H1 (cell line): Measurements from ENCODE around the gene CORO1C.

Source experiments
- ATF2 ChIP-seq: IDR thresholded peaks from 2 replicates; pipeline ENCODE4 v1.6.1; 2012; ENCODE audit warnings: low read length, inconsistent platforms
- CEBPB ChIP-seq: IDR thresholded peaks from 2 replicates; pipeline ENCODE4 v1.6.1; 2012; ENCODE audit warnings: low read depth, low read length
- CTCF ChIP-seq, 3 experiments: IDR thresholded peaks; 1 replicate in 2 of 3; 2 replicates in 1 of 3; pipeline versions ENCODE4 v1.5.1 to v1.6.1; 2011; ENCODE audit warnings: low read length in 3 of 3, mild to moderate bottlenecking in 3 of 3, inconsistent platforms in 2 of 3, low read depth in 1 of 3, moderate library complexity in 1 of 3; ENCODE audit not compliant: insufficient read depth in 1 of 3; ENCODE audit errors: control extremely low read depth in 1 of 3
- EP300 ChIP-seq, 2 experiments: IDR thresholded peaks; 1 replicate in 1 of 2; 2 replicates in 1 of 2; pipeline ENCODE4 v1.6.1; 2011 to 2012; ENCODE audit warnings: low read depth in 2 of 2, low read length in 2 of 2, mild to moderate bottlenecking in 2 of 2, borderline replicate concordance in 1 of 2, inconsistent platforms in 1 of 2, moderate library complexity in 1 of 2
- EZH2 ChIP-seq: fragments of 200-600 bp; sonication (generic); IDR thresholded peaks from 2 replicates; pipeline ENCODE4 v1.7.1; 2012; ENCODE audit warnings: low read depth, mild to moderate bottlenecking, moderate library complexity, low read length, inconsistent platforms; ENCODE audit not compliant: severe bottlenecking
- POLR2A ChIP-seq, 2 experiments: IDR thresholded peaks; 1 replicate in 1 of 2; 2 replicates in 1 of 2; pipeline ENCODE4 v1.6.1; 2011; ENCODE audit warnings: low read depth in 2 of 2, low read length in 2 of 2, mild to moderate bottlenecking in 2 of 2; ENCODE audit errors: control extremely low read depth in 1 of 2
- TF ChIP-seq, protein P1 (sequence below): IDR thresholded peaks from 2 replicates; pipeline ENCODE4 v1.6.1; 2011; ENCODE audit warnings: low read length, improper control_type of control experiment

- TF ChIP-seq EP300 (IDR thresholded peaks at IDR 0.05; ENCODE audit: borderline replicate concordance in 1 of 2, low read depth in 2 of 2, low read length in 2 of 2) (no peak), EZH2 (no peak), ATF2 (no peak), CTCF (IDR thresholded peaks at IDR 0.05; ENCODE audit: control extremely low read depth in 1 of 3, insufficient read depth in 1 of 3, low read depth in 1 of 3, low read length in 3 of 3) (no peak), CEBPB (no peak), POLR2A (IDR thresholded peaks at IDR 0.05; ENCODE audit: control extremely low read depth in 1 of 2, low read depth in 2 of 2, low read length in 2 of 2) (no peak)
- TF ChIP-seq, protein P1, sequence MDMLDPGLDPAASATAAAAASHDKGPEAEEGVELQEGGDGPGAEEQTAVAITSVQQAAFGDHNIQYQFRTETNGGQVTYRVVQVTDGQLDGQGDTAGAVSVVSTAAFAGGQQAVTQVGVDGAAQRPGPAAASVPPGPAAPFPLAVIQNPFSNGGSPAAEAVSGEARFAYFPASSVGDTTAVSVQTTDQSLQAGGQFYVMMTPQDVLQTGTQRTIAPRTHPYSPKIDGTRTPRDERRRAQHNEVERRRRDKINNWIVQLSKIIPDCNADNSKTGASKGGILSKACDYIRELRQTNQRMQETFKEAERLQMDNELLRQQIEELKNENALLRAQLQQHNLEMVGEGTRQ = no peak
Measured at GRCh38 chr12:108657130-108657745, 74.1 kb downstream of the CORO1C start.
